Prostate gland (tissue), 2 donors: ENCODE measurements around the gene TNFRSF6B.

Experiments
- POLR2A ChIP-seq: fragments of 450-650 bp; IDR thresholded peaks from one replicate; pipeline ENCODE4 v1.6.1; 2016; ENCODE audit warnings: antibody characterized with exemption, mild to moderate bottlenecking
- POLR2AphosphoS5 ChIP-seq: sonication (generic); formaldehyde crosslinking; IDR thresholded peaks from one replicate; pipeline ENCODE4 v1.6.1; 2017; ENCODE audit warnings: antibody characterized with exemption
- TF ChIP-seq, protein P1 (sequence below), 4 experiments: fragments of 200-600 bp in 2 of 4; fragments of 450-650 bp in 2 of 4; sonication (generic) in 2 of 4; IDR thresholded peaks; 1 replicate in 3 of 4; 2 replicates in 1 of 4; pipeline ENCODE4 v1.5.1; 2016 to 2019; ENCODE audit warnings: antibody characterized with exemption in 4 of 4, mild to moderate bottlenecking in 2 of 4, moderate library complexity in 2 of 4

DNA sequence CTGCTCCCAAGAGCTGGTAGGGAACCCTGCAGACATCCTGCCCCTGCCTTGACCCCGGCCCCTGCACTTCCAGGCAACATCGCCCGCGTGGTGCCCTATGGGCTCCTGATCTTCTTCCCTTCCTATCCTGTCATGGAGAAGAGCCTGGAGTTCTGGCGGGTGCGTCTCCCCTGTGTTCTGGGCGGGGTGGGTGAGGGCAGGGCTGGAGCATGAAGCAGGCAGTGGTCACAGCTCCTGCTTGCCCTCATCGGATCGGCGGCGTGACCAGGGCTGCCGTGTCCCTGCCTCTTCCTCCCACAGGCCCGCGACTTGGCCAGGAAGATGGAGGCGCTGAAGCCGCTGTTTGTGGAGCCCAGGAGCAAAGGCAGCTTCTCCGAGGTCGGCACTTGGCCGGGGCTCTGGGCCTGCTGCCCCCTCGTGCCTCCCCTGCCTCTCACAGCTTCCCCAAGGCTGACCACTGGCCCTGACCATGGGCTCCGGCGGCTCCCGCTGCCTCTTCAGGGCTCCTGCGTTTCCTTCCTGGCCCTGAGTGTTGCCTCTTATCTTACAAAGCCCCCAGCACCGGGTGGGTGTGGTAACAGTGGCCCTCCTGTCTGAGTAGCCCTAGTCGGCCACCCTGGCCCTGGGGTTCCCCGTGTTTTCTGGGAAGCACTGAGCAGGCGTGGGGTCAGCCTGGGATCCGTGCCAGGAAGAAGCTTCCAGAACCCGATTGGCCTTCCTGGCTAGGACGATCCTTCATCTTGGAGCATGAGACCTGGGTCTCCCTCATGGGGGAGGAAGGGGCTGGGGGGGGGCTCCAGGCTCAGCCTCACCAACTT lies 8.0 kb upstream of the TNFRSF6B start:
- TF ChIP-seq POLR2AphosphoS5 (no peak), POLR2A (no peak)
- TF ChIP-seq, protein P1, sequence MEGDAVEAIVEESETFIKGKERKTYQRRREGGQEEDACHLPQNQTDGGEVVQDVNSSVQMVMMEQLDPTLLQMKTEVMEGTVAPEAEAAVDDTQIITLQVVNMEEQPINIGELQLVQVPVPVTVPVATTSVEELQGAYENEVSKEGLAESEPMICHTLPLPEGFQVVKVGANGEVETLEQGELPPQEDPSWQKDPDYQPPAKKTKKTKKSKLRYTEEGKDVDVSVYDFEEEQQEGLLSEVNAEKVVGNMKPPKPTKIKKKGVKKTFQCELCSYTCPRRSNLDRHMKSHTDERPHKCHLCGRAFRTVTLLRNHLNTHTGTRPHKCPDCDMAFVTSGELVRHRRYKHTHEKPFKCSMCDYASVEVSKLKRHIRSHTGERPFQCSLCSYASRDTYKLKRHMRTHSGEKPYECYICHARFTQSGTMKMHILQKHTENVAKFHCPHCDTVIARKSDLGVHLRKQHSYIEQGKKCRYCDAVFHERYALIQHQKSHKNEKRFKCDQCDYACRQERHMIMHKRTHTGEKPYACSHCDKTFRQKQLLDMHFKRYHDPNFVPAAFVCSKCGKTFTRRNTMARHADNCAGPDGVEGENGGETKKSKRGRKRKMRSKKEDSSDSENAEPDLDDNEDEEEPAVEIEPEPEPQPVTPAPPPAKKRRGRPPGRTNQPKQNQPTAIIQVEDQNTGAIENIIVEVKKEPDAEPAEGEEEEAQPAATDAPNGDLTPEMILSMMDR (IDR thresholded peaks at IDR 0.05), result no peak
